Mononuclear cell (primary cell): Measurements from ENCODE around the gene ELFN1. TPM values are rescaled to one million over a fixed set of nuclear protein-coding genes. Genes with fewer than 3 reads are reported as not detected.
"Not testable (repeated sequence)": the region's sequence is repeated elsewhere in the genome, so short reads cannot be mapped to it uniquely, and the experiment has no call there.

Source experiments
- H3K27me3 ChIP-seq: 2 replicates; pipeline ENCODE4 v1.6.0; 2011; ENCODE audit warnings: low read length, control low read depth; ENCODE audit not compliant: insufficient read depth
- H3K4me1 ChIP-seq: 2 replicates; pipeline ENCODE4 v1.5.1; 2011; ENCODE audit warnings: mild to moderate bottlenecking, low read length, control low read depth; ENCODE audit not compliant: insufficient read depth
- H3K4me3 ChIP-seq: 2 replicates; pipeline ENCODE4 v1.5.1; 2011; ENCODE audit warnings: mild to moderate bottlenecking, low read length, moderate library complexity
- H3K9me3 ChIP-seq: 2 replicates; pipeline ENCODE4 v1.5.1; 2011; ENCODE audit warnings: low read depth, mild to moderate bottlenecking, control low read depth, low read length
- total RNA-seq: library from RNA; depleted of rRNA; stranded (reverse); fragments of >200 nt; gene quantifications from one replicate; pipeline ENCODE4 v1.2.3, GENCODE V29; 2012

ELFN1 gene
- total RNA-seq, 1 donor, result under 0.01 TPM

DNA sequence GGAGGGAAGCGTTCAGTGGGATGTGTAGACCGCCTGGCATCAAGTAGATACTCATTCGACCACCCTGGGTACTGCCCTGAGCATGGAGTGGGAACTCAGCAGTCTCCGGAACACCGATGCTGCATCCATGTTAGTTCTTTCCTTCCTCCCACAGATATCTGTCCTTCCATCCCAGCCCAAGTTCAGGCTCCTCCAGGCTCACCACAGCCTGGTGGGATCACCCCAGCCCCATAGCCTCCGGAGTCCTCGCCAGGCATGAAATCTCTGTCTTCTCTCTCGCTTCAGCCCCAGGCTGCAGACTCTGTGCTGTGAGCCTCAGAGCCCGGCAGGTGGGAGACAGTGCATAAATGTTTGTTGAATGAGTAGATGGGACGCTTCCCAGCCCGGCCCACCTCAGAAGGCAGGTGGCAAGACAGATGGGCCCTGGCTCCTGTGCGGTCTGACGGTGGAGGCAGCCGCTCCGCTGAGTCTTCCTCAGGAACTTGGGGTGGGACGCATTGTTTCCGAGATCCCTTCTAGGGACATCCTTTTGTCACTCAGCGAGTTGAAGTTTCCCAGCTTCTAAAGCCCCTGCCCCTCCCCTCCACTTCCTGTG, 42.9 kb downstream of the ELFN1 start:
- Histone ChIP-seq H3K27me3 (no peaks in the 10 kb centered on the region), H3K4me1 (no peaks in the 10 kb centered on the region), H3K9me3 (no peaks in the 10 kb centered on the region), H3K4me3 (no peak overlapping the region)

DNA sequence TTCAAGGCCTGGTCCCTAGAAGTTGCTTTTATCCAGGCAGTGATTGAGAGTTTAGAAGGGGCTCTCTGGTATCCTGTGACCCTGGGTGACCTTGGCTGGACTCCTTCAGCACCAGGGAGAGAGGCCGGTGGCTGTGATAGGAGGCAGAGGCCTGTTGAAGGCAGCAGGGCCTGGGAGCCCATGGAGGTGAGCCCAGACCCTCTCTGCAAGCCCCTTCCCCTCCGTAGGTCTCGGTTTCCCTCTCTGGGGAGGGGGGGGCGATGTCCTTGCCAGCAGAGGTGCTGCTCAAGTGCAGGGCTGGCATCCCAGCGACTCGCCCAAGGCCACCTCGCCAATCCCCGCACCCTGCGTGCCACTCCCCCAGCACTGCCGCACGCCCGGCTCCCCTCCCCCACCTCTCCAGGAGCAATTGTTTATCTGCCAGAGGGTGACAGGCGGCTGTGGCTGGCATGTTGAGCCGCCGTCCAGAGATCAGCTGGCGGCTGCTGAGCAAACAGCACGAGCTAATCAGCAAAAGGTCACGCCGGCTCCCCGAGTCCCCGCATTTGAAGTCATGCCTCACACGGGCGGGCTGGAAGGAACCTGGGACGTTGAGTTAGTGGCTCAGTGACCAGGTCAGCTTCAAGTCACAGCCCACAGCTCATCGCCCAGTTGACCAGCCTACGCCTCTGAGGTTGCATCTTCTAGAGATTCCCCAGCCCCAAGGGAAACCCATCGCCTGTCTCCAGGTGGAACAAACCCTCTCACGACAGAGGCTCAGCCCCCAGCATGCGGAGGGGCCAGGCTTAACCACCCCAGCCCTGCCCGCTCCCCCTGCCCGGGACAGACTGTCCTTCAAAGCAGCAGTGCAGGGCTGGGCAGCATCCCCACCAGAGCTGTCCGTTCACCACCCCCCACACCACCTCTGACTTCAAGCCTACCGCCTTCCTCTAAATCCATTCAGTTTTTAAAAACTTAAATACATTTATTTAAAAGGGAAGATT, 43.7 kb downstream of the ELFN1 start:
- Histone ChIP-seq H3K4me1 (no peaks in the 10 kb centered on the region), H3K4me3 (no peak overlapping the region), H3K9me3 (no peaks in the 10 kb centered on the region), H3K27me3 (no peaks in the 10 kb centered on the region)

- no peaks in the 10 kb centered on the region for H3K27me3 ChIP-seq
- no peak overlapping the region for H3K4me3 ChIP-seq
- no peaks in the 10 kb centered on the region for H3K9me3 ChIP-seq
- H3K4me1 ChIP-seq, result no peaks in the 10 kb centered on the region
These were observed 44.7 kb downstream of the ELFN1 start for GRCh38 chr7:1714583-1715330.

- H3K9me3 ChIP-seq, result no peaks in the 10 kb centered on the region
- H3K27me3 ChIP-seq, result no peaks in the 10 kb centered on the region
- no peak overlapping the region for H3K4me3 ChIP-seq
- no peaks in the 10 kb centered on the region for H3K4me1 ChIP-seq
These were observed 45.2 kb downstream of the ELFN1 start for GRCh38 chr7:1715331-1715625.

GRCh38 chr7:1715671-1716074, 45.6 kb downstream of the ELFN1 start:
- no peaks in the 10 kb centered on the region for H3K4me1 ChIP-seq
- no peaks in the 10 kb centered on the region for H3K27me3 ChIP-seq
- H3K4me3 ChIP-seq, result no peak overlapping the region
- H3K9me3 ChIP-seq, result no peaks in the 10 kb centered on the region

GRCh38 chr7:1716263-1717094, 46.4 kb downstream of the ELFN1 start:
- no peaks in the 10 kb centered on the region for H3K4me1 ChIP-seq
- H3K9me3 ChIP-seq, result no peaks in the 10 kb centered on the region
- no peak overlapping the region for H3K4me3 ChIP-seq
- no peaks in the 10 kb centered on the region for H3K27me3 ChIP-seq

DNA sequence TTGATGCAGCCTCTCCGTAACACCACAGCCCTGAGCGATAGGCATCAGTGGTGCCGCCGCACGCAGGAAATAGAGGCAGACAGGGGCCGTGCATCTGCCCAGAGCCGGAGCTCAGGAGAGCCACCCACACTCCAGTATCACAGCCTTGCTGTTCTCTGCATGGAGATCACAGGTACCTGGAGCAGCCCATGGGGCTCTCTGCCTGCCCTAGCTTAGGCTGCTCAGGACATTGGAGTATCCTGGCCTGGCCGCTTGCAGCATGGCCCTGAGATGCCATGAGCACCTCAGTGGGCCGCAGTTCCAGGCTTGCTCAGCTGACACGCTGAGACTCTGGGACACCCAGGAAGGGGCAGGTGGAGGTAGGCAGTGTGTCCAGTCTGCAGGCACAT, 47.0 kb downstream of the ELFN1 start:
- Histone ChIP-seq H3K9me3 (no peaks in the 10 kb centered on the region), H3K27me3 (no peaks in the 10 kb centered on the region), H3K4me1 (no peaks in the 10 kb centered on the region), H3K4me3 (no peak overlapping the region)

DNA sequence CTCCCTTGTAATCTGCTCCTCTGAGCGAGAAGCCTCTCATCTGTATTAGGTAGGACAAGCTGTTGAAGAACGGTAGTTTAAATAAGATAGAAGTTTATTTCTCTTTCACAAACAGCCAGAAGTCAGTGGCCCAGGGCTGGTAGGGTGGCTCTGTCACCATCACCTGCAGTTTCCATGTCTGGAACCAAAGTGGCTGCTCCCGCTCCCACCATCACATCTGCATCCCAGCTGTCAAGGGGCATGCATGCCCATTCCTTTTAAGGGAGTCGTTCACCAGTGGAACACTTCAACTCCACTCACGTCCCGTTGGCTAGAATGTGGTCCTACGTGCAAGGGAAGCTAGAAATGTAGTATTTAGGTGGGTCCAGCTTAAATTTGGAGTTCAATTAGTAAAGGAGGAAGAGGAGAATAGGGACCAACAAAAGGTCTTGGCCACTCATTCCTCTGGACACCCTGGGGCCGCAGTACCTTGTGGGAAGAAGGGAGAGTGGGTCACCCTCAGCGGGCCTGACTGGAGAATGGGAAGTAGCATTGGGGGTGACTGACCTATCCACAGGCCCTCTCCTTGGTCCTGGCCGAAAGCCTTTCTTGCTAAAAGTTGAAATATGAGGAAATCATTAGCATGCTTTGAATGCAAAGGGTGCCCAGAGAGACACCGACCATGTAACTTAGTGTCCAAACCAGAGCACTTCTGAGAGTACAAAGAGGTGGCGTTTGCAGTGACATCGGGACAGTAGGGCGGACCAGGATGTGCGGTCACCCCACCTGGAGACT, 48.0 kb downstream of the ELFN1 start:
- Histone ChIP-seq H3K27me3 (no peaks in the 10 kb centered on the region), H3K4me1 (no peaks in the 10 kb centered on the region), H3K9me3 (no peaks in the 10 kb centered on the region), H3K4me3 (no peak overlapping the region)

GRCh38 chr7:1718850-1719249, 48.8 kb downstream of the ELFN1 start:
- H3K9me3 ChIP-seq, H3K4me3 ChIP-seq, H3K4me1 ChIP-seq, H3K27me3 ChIP-seq: not testable (repeated sequence)

DNA sequence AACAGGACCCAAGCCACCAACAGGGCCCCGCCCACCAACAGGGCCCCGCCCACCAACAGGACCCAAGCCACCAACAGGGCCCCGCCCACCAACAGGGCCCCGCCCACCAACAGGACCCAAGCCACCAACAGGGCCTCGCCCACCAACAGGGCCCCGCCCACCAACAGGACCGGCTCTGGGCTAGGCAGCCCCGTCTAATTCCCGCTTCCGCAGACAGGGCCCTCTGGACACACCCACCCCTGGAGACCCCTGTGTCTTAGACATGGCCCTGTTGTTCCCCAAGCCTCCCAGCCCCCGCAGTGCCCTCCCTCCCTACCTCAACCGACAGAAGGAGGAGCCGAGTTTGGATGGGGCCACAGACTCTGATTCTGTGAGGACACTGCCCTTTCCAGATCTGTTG, 49.2 kb downstream of the ELFN1 start:
- H3K27me3 ChIP-seq, H3K4me1 ChIP-seq, H3K4me3 ChIP-seq, H3K9me3 ChIP-seq: not testable (repeated sequence)

- no peaks in the 10 kb centered on the region for H3K27me3 ChIP-seq
- no peaks in the 10 kb centered on the region for H3K9me3 ChIP-seq
- no peaks in the 10 kb centered on the region for H3K4me1 ChIP-seq
- H3K4me3 ChIP-seq, result no peak overlapping the region
These were observed 49.8 kb downstream of the ELFN1 start for GRCh38 chr7:1719913-1720312.

GRCh38 chr7:1720326-1720725, 50.2 kb downstream of the ELFN1 start:
- Histone ChIP-seq H3K4me1 (no peaks in the 10 kb centered on the region), H3K9me3 (no peaks in the 10 kb centered on the region), H3K4me3 (no peak overlapping the region), H3K27me3 (no peaks in the 10 kb centered on the region)

DNA sequence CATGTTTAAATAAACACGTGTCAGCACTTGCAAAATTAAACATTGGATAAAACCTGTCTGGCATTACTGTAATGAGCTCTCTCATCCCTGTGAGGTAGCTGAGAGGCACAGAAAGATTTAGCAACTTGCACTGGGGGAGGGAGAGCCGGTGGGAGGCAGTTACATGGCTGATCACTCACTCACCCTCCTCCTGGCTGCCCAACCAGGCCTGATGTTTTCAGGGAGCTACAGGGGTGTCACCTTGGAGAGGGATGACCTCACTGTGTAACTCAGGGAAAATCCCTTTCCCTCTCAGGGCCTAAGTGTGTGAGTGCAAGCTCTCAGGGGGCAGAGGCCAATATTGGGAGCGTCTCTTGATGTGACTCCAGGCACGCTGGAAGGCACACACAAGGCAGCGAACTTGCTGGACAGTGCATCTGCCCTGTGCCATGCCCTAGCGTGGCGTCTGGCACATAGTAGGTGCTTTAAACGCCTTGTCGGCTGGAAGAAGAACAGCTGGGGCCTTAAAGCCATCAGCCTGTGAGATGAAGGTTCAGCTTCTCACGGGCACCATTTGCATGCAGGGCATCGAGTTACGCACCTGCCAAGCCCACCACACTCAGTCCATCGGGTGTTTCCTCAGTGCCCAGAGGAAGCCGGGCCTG, 51.1 kb downstream of the ELFN1 start:
- Histone ChIP-seq H3K4me1 (no peaks in the 10 kb centered on the region), H3K4me3 (no peak overlapping the region), H3K9me3 (no peaks in the 10 kb centered on the region), H3K27me3 (no peaks in the 10 kb centered on the region)

DNA sequence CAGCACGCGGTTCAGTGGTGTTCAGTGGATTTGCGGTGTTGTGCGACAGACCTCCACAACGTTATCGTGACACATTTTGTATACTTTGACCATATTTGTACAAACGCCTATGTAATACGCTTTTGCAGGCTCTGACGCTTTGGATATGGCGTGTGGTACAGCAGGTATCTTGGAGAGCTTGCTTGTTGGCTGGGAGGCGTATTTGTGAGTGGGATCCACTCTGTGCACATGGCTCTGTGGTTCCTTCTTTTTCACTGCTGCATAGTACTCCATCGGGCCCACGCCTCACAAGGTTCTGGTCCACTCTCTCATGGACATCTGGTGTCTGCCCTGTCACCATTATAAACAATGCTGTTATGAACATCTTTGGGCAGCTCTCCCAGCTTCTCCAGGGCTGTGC, 53.2 kb downstream of the ELFN1 start:
- no peaks in the 10 kb centered on the region for H3K9me3 ChIP-seq
- H3K27me3 ChIP-seq, result no peaks in the 10 kb centered on the region
- H3K4me3 ChIP-seq, result no peak overlapping the region
- no peaks in the 10 kb centered on the region for H3K4me1 ChIP-seq
